Inferior parietal cortex (tissue), 1 donor: Measurements from ENCODE around the gene CNFN.

Experiments used
- DNase-seq: peaks from one replicate; pipeline ENCODE4 v3.0.0-alpha.2; 2016; ENCODE audit errors: extremely low spot score

Gene CNFN

GRCh38 chr19:42375415-42376176 lies 14.5 kb downstream of the CNFN start:
- DNase-seq: no peak

- no peak for DNase-seq
Observed at GRCh38 chr19:42374826-42375376, 15.2 kb downstream of the CNFN start.

GRCh38 chr19:42370626-42371175 lies 19.4 kb downstream of the CNFN start:
- no peak for DNase-seq

GRCh38 chr19:42370068-42370520 lies 20.0 kb downstream of the CNFN start:
- no peak for DNase-seq

- DNase-seq: no peak
Observed at GRCh38 chr19:42369433-42370067, 20.5 kb downstream of the CNFN start.

- no peak for DNase-seq
Observed at GRCh38 chr19:42368765-42369164, 21.3 kb downstream of the CNFN start.

- no peak for DNase-seq
Observed at GRCh38 chr19:42368360-42368759, 21.7 kb downstream of the CNFN start.

GRCh38 chr19:42367929-42368328 lies 22.2 kb downstream of the CNFN start:
- no peak for DNase-seq

- peak; percentile 32 for DNase-seq
Observed at GRCh38 chr19:42366673-42367072, 23.4 kb downstream of the CNFN start.

- no peak for DNase-seq
Observed at GRCh38 chr19:42363614-42364346, 26.3 kb downstream of the CNFN start.

- DNase-seq: no peak
Observed at GRCh38 chr19:42362891-42363440, 27.1 kb downstream of the CNFN start.

- DNase-seq: no peak
Observed at GRCh38 chr19:42362342-42362741, 27.8 kb downstream of the CNFN start.

GRCh38 chr19:42361545-42361910 lies 28.6 kb downstream of the CNFN start:
- DNase-seq: no peak

GRCh38 chr19:42360787-42361544 lies 29.1 kb downstream of the CNFN start:
- DNase-seq: no peak

GRCh38 chr19:42357290-42357689 lies 32.8 kb downstream of the CNFN start:
- no peak for DNase-seq

- DNase-seq: no peak
Observed at GRCh38 chr19:42356686-42357085, 33.4 kb downstream of the CNFN start.

- DNase-seq: no peak
Observed at GRCh38 chr19:42355896-42356295, 34.2 kb downstream of the CNFN start.

- DNase-seq: no peak
Observed at GRCh38 chr19:42353341-42354015, 36.6 kb downstream of the CNFN start.

- peak; percentile 78 for DNase-seq
Observed at GRCh38 chr19:42352301-42353259, 37.5 kb downstream of the CNFN start.
